ENCODE results near the gene BACH2.

GRCh38 chr6:90319044-90319443 is 22.4 kb upstream of the BACH2 start:
- TF ChIP-seq CTCF (IDR thresholded peaks at IDR 0.05): no peak
- TF ChIP-seq EZH2 (IDR thresholded peaks at IDR 0.05): no peak

Measured in neural progenitor cell (in vitro differentiated cells).